ENCODE measurements around the gene CDK5. TPM values are rescaled to one million over a fixed set of nuclear protein-coding genes. Genes with fewer than 3 reads are reported as not detected.

CDK5 gene
- total and polyA plus RNA-seq, 9 of the 15 experiments (the other 6 are each of a cell fraction or from before 2014, with no cell fraction given) = 3.2 to 38.0 (median 27.5) TPM

- TF ChIP-seq CHD7 (IDR thresholded peaks at IDR 0.05; ENCODE audit: low read depth, low read length) (no peak), POLR2AphosphoS2 (IDR thresholded peaks at IDR 0.05; ENCODE audit: low read length) (no peak), IRF2 (CRISPR knock-in tag; IDR thresholded peaks at IDR 0.05) (no peak), PTTG1 (tag; IDR thresholded peaks at IDR 0.05; ENCODE audit: low read depth) (no peak), POLR3A (IDR thresholded peaks at IDR 0.05; ENCODE audit: borderline replicate concordance, extremely low read depth, insufficient read depth, insufficient read length) (no peak), FOXK2 (conservative IDR thresholded peaks at IDR 0.05 in 1 of 2, IDR thresholded peaks at IDR 0.05 in 1 of 2; ENCODE audit: low read depth in 2 of 2) (no peak), NCOA1 (IDR thresholded peaks at IDR 0.05; ENCODE audit: low read depth) (no peak), ZFPM2 (CRISPR knock-in tag; IDR thresholded peaks at IDR 0.05) (no peak)
- TF ChIP-seq, protein P1, sequence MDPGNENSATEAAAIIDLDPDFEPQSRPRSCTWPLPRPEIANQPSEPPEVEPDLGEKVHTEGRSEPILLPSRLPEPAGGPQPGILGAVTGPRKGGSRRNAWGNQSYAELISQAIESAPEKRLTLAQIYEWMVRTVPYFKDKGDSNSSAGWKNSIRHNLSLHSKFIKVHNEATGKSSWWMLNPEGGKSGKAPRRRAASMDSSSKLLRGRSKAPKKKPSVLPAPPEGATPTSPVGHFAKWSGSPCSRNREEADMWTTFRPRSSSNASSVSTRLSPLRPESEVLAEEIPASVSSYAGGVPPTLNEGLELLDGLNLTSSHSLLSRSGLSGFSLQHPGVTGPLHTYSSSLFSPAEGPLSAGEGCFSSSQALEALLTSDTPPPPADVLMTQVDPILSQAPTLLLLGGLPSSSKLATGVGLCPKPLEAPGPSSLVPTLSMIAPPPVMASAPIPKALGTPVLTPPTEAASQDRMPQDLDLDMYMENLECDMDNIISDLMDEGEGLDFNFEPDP (CRISPR knock-in tag; IDR thresholded peaks at IDR 0.05) = no peak
- TF ChIP-seq, protein P2, sequence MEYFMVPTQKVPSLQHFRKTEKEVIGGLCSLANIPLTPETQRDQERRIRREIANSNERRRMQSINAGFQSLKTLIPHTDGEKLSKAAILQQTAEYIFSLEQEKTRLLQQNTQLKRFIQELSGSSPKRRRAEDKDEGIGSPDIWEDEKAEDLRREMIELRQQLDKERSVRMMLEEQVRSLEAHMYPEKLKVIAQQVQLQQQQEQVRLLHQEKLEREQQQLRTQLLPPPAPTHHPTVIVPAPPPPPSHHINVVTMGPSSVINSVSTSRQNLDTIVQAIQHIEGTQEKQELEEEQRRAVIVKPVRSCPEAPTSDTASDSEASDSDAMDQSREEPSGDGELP (CRISPR knock-in tag; IDR thresholded peaks at IDR 0.05; ENCODE audit: borderline replicate concordance) = peak; percentile 51; the same call in 1 of the 2 replicates
These were observed 33.7 kb upstream of the CDK5 start (continued) for GRCh38 chr7:151091431-151091830.

All from K562 (cell line).